Stimulated activated CD4-positive, alpha-beta T cell treated with anti-CD3 and anti-CD28 coated beads, Interleukin-15, amount 100 ng/mL, for 48 hours (primary cell): ENCODE results near the gene CYP4F12.

Source experiments
- DNase-seq, 2 donors: peaks; one replicate each; pipeline ENCODE4 v3.0.0-alpha.2; 2020; ENCODE audit warnings: low read depth in 2 of 2

Gene CYP4F12

DNA sequence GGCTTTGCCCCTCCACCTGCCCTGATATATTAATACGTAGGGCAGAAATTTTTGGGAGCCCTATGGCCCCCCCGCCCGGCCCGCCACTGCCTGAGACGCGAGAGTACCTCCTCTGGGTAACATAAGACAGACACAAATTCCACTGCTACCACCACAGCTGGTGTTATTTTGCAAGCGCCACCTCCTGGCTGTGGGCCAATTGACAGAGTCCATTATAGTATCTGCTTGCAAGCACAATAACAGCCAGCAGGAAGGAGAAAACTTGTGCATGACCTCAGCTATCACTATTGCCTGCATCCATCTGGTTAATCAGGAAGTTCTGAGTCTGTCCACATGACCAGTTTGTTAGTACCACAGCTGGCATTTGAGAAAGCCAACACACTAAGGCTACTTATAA lies 29.6 kb downstream of the CYP4F12 start:
- peak in 1 of 2 donors; percentile 14 for DNase-seq

DNA sequence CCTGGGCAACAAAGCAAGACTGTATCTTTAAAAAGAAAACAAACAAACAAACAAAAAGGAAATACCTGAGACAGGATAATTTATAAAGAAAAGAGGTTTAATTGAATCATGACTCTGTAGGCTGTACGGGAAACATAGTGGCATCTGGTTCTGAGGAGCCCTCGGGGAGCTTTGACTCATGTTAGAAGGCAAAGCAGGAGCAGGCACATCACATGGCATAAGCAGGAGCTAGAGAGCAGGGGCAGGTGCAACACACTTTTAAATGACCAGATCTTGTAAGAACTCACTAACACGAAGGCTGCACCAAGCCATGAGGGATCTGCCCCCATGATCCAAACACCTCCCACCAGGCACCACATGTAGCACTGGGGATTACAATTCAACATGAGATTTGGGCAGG lies 41.8 kb downstream of the CYP4F12 start:
- DNase-seq: no peak

DNA sequence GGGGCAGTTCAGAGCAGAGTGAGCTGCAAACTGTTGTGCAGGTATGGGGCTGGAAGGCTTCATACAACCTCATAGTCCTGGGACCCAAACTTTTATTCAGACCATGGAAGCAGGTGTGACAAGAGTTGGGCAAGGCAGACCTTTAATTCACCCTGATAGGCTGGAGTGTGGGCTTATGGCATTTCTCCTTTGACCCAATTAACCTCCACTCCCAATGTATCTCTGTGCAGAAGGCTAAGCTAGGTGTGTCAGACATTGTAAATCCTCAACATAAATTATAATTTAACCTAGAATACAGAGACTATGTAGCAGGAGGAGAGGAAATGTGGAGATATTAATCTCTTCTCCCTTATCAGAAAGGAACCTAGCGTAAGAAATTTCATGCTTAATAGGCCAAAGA lies 42.8 kb downstream of the CYP4F12 start:
- no peak for DNase-seq

- DNase-seq: no peak
These were observed 44.9 kb downstream of the CYP4F12 start for GRCh38 chr19:15717809-15718208.

DNA sequence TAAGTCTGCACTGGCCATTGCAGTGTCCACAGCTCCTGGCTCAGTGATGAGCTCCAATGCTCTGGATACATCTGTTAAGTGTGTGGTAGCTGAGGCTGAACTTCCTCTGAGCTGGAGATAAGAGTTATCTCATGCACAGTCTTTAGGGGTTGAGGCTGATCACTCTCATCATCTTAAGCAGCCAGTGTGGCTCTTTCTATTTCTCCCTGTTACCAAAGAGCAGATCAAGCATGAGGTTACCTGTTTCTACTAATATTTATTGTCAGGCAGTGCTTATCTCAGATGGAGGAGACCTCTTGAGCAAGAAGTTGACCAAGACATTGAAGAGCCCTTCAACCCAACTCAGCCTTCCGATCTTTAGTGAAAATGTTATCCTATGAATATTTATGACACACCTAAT lies 48.4 kb downstream of the CYP4F12 start:
- no peak for DNase-seq

- DNase-seq: no peak
These were observed 50.1 kb downstream of the CYP4F12 start for GRCh38 chr19:15722956-15723355.

DNA sequence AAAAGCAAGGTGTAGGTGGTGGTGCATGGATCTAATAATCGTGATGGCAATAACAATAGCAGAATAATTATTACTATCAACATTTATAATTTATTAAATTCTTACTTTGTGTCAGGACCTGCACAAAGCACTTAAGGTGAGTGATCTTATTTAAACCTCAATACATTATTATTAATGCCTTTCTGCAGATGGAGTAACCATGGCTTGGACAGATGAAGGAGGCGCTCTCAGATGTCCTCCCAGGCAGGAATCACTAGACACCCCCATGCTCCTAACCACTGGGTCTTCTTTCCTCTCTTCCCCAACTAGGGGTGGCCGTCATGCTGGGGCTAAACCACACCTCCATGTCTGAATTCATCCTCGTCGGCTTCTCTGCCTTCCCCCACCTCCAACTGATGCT lies 54.8 kb downstream of the CYP4F12 start, which contains the start of gene OR10H2:
Gene OR10H2 (plus strand): TSS at position 301 of the 400 bp plus-strand sequence. CDS start 20 bp downstream, at position 321.
- DNase-seq: no peak

GRCh38 chr19:15730538-15730937 lies 57.7 kb downstream of the CYP4F12 start:
- no peak for DNase-seq

DNA sequence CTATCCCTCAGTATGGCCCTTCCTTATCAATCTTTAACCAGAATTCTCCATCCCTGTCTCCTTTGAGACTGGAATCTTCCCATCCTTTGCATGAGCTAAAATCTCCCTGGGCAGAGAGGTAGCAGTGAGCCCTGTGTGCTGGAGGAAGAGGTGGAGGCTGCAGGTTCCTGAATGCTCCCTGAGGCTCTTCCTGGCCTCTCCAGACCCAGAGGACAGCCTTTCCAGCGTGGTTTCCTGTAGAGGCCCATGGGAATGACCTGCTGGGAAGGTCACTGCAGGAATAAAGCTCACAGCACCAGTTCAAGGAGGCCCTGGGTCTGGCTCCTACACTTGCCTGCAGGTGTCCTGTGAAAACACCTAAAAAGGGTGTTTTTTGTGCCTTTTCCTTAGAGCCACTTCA lies 59.5 kb downstream of the CYP4F12 start:
- DNase-seq: no peak

DNA sequence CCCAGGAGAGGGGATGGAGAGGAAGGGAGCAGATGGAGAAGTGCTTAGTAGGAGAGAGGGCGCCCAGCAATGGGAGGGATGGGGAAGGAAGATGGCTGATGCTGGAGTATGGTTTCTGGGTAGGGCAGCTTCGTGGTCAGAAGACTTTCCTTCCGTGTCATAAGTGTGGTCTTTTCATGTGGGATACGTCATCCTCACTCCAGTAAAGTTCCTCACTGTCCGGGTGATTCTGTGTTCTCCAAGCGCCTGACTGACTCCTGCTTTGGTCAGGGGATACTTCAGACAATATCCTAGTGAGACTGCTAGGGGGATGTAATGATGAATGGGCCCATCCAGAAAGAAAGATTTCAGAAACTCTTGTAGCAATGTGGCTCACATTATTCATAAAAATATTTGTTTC lies 61.0 kb downstream of the CYP4F12 start:
- DNase-seq: no peak

DNA sequence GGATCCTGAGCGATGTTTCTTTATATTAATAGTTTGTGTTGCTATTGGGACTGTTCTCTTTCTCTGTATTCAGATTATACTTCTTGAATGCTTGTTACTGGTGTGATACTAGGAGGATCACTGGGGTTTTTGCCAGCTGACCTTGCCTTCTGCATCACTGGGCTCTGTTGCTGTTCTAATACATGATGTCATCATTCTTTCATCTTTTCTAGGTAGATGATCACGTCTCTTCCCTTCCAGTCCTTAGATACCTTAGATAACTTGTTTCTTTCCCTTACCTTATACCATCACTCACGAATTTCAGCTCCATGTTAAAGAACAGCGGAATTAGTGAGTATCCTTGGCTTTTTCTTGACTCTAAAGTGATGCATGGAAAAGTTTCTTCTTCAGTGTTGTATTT lies 64.8 kb downstream of the CYP4F12 start, which contains the start of gene OR10H3:
Gene OR10H3 (plus strand): TSS at position 264 of the 400 bp plus-strand sequence. CDS start 3,408 bp downstream, outside the sequence.
- DNase-seq: no peak

- DNase-seq: no peak
These were observed 67.9 kb downstream of the CYP4F12 start for GRCh38 chr19:15740785-15741184.
